ENCODE results near the gene RBM43. TPM values are rescaled to one million over a fixed set of nuclear protein-coding genes. Genes with fewer than 3 reads are reported as not detected.
A peak's percentile ranks its signal among the peaks of the same experiment; 100 is the strongest.

The RBM43 gene
- total and polyA plus RNA-seq, 2 donors (not counting 1 experiment from before 2014, with no cell fraction given), result 12.4 to 13.8 TPM

GRCh38 chr2:151264157-151264825, 2.6 kb upstream of the RBM43 start:
- Histone ChIP-seq H3K4me1 (ENCODE audit: control insufficient read depth, extremely low read depth, insufficient read depth, low read length) (no peaks in the 10 kb centered on the region), H3K4me2 (ENCODE audit: extremely low read depth, insufficient read depth, low read length) (no peak overlapping the region), H3K27me3 (ENCODE audit: control insufficient read depth, insufficient read depth, low read length) (no peaks in the 10 kb centered on the region), H3K4me3 (replicated peaks in 1 of 4; ENCODE audit: control extremely low read depth in 1 of 4, insufficient read depth in 1 of 4, low read depth in 3 of 4, low read length in 4 of 4) (no peak overlapping the region), H3K27ac (ENCODE audit: insufficient read depth, low read length) (no peak overlapping the region), H3K9me3 (ENCODE audit: control insufficient read depth, insufficient read depth, low read depth, low read length) (no peaks in the 10 kb centered on the region), H4K20me1 (ENCODE audit: control insufficient read depth, extremely low read depth, insufficient read depth, low read length) (no peaks in the 10 kb centered on the region), H2AFZ (ENCODE audit: low read length) (no peak overlapping the region), H3K79me2 (ENCODE audit: control insufficient read depth, insufficient read depth, low read length) (peaks cover 2% of the 10 kb centered on the region), H3K9ac (ENCODE audit: insufficient read depth, low read length) (no peak overlapping the region), H3K36me3 (ENCODE audit: control insufficient read depth, insufficient read depth, low read length) (no peaks in the 10 kb centered on the region)
- DNase-seq (ENCODE audit: low read depth in 2 of 2), result no peak
- TF ChIP-seq EZH2 (IDR thresholded peaks at IDR 0.05; ENCODE audit: low read length, missing control alignments) (no peak), CTCF (conservative IDR thresholded peaks at IDR 0.05 in 1 of 2, IDR thresholded peaks at IDR 0.05 in 1 of 2; ENCODE audit: low read depth in 1 of 2, low read length in 2 of 2) (no peak)

GRCh38 chr2:151262629-151263028, 966 bp upstream of the RBM43 start:
- Histone ChIP-seq H3K27me3 (ENCODE audit: control insufficient read depth, insufficient read depth, low read length) (no peaks in the 10 kb centered on the region), H3K9ac (ENCODE audit: insufficient read depth, low read length) (no peak overlapping the region), H3K79me2 (ENCODE audit: control insufficient read depth, insufficient read depth, low read length) (peaks cover 2% of the 10 kb centered on the region), H2AFZ (ENCODE audit: low read length) (no peak overlapping the region), H3K36me3 (ENCODE audit: control insufficient read depth, insufficient read depth, low read length) (no peaks in the 10 kb centered on the region), H3K4me1 (ENCODE audit: control insufficient read depth, extremely low read depth, insufficient read depth, low read length) (peaks cover 5% of the 10 kb centered on the region), H3K27ac (ENCODE audit: insufficient read depth, low read length) (no peak overlapping the region), H3K4me2 (ENCODE audit: extremely low read depth, insufficient read depth, low read length) (no peak overlapping the region), H3K4me3 (replicated peaks in 1 of 4; ENCODE audit: control extremely low read depth in 1 of 4, insufficient read depth in 1 of 4, low read depth in 3 of 4, low read length in 4 of 4) (no peak overlapping the region), H4K20me1 (ENCODE audit: control insufficient read depth, extremely low read depth, insufficient read depth, low read length) (no peaks in the 10 kb centered on the region), H3K9me3 (ENCODE audit: control insufficient read depth, insufficient read depth, low read depth, low read length) (no peaks in the 10 kb centered on the region)
- TF ChIP-seq CTCF (conservative IDR thresholded peaks at IDR 0.05 in 1 of 2, IDR thresholded peaks at IDR 0.05 in 1 of 2; ENCODE audit: low read depth in 1 of 2, low read length in 2 of 2), result no peak
- TF ChIP-seq EZH2 (IDR thresholded peaks at IDR 0.05; ENCODE audit: low read length, missing control alignments), result no peak
- no peak for DNase-seq (ENCODE audit: low read depth in 2 of 2)

- Histone ChIP-seq H3K36me3 (ENCODE audit: control insufficient read depth, insufficient read depth, low read length) (no peaks in the 10 kb centered on the region), H3K27ac (ENCODE audit: insufficient read depth, low read length) (peak overlapping the region; percentile 97)
These were observed 271 bp upstream of the RBM43 start for GRCh38 chr2:151261977-151262291.

More at GRCh38 chr2:151261977-151262291, 271 bp upstream of the RBM43 start:
- DNase-seq (ENCODE audit: low read depth in 2 of 2), result no peak
- peak overlapping the region; percentile 80 for H3K4me2 ChIP-seq (ENCODE audit: extremely low read depth, insufficient read depth, low read length)
- peaks cover 2% of the 10 kb centered on the region for H3K79me2 ChIP-seq (ENCODE audit: control insufficient read depth, insufficient read depth, low read length)
- H3K27me3 ChIP-seq (ENCODE audit: control insufficient read depth, insufficient read depth, low read length), result no peaks in the 10 kb centered on the region
- no peaks in the 10 kb centered on the region for H4K20me1 ChIP-seq (ENCODE audit: control insufficient read depth, extremely low read depth, insufficient read depth, low read length)
- H3K9me3 ChIP-seq (ENCODE audit: control insufficient read depth, insufficient read depth, low read depth, low read length), result no peaks in the 10 kb centered on the region
- H3K4me1 ChIP-seq (ENCODE audit: control insufficient read depth, extremely low read depth, insufficient read depth, low read length), result peaks cover 5% of the 10 kb centered on the region
- H3K4me3 ChIP-seq (replicated peaks in 1 of 4; ENCODE audit: control extremely low read depth in 1 of 4, insufficient read depth in 1 of 4, low read depth in 3 of 4, low read length in 4 of 4), result peak overlapping the region; percentile 29 to 85 (median 49)
- peak overlapping the region; percentile 46 for H2AFZ ChIP-seq (ENCODE audit: low read length)
- TF ChIP-seq CTCF (conservative IDR thresholded peaks at IDR 0.05 in 1 of 2, IDR thresholded peaks at IDR 0.05 in 1 of 2; ENCODE audit: low read depth in 1 of 2, low read length in 2 of 2), result no peak
- no peak for TF ChIP-seq EZH2 (IDR thresholded peaks at IDR 0.05; ENCODE audit: low read length, missing control alignments)
- no peak overlapping the region for H3K9ac ChIP-seq (ENCODE audit: insufficient read depth, low read length)
